NOMO-1 treated with DMSO at 0.1 percent for 48 hours (cell line): ENCODE results near the gene RTL5.
"Not testable (repeated sequence)": the region's sequence is repeated elsewhere in the genome, so short reads cannot be mapped to it uniquely, and the experiment has no call there.

ENCODE experiments used
- DNase-seq: peaks from one replicate; lab custom pipeline; 2025; ENCODE audit not compliant: unreplicated experiment; lab: John Stamatoyannopoulos, UW

Gene RTL5

DNA sequence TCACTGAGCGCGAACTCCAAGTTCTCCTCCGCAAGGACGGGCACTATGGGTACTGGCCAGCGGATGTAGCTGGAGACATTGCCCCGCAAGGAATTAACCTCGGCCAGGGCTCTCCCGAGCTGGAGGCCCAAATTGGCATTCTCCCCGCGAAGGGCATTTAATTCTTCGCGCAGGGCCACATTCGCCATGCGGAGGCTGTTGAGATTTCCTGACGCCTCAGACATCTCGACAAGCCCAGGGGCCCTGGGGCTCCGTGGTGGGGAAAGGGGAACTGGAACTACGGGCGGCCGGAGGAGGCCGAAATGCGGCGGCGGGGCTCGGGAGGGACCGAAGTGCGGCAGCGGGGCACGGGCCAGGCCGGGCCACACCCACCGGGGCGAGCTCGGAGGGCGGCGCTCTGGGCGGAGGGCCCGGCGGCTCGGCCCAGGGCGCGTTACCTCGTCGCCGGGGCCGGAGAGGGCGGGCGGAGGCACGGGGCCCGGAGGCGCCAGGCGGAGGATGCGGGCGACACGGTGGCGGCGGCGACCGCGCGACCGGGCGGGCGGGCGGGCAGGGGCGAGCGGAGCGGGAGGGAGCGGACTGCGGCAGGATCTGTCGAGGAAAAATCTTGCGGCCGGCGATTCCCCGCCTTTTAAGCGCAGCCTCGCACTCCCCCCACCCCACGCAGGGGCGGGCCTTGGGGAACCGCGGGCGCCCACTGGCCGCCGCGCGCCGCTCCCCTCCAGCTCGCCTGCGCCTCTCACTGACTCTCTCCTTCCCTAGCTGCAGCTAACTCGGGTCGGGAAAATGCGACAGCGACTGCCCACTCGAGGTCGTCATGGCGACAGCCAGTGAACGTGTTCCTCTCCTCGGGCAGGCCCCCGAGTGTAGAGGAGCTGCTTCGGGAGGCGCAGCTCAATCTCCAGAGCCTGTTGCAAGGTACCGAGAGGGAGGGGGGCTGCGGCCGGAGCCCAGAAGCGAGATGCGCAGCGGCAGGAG is at the start of gene RTL5:
Gene RTL5, minus strand, starts transcription at position 599 of the 978 bp plus-strand sequence.
- no peak for DNase-seq

DNA sequence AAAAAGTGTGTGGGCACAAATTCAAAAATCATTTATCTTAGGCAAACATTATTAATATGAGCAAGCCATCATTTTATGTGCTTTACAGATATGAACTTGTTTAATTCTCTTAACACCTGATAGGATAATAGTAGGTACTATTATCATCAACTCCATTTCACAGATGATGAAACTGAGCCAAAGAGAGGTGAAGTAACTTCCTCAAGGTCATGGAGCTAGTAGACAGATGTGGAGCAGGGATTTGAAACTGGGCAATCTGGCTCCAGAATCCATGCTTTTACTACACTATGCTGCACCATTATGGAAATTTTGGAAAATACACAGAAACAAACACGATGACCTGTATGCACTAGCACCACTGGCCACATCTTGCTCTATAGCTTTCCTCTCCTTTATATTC is 48.8 kb upstream of the RTL5 start:
- DNase-seq, result no peak

GRCh38 chrX:72176981-72177380 is 45.3 kb upstream of the RTL5 start:
- no peak for DNase-seq

DNA sequence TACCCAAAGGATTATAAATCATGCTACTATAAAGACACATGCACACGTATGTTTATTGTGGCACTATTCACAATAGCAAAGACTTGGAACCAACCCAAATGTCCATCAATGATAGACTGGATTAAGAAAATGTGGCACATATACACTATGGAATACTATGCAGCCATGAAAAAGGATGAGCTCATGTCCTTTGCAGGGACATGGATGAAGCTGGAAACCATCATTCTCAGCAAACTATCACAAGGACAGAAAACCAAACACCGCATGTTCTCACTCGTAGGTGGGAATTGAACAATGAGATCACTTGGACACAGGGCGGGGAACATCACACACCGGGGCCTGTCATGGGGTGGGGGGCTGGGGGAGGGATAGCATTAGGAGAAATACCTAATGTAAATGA is 44.6 kb upstream of the RTL5 start:
- DNase-seq, result not testable (repeated sequence)

GRCh38 chrX:72169008-72169728 is 37.5 kb upstream of the RTL5 start:
- no peak for DNase-seq

- no peak for DNase-seq
Measured at GRCh38 chrX:72165551-72165950, 33.8 kb upstream of the RTL5 start.

- no peak for DNase-seq
Measured at GRCh38 chrX:72159769-72160168, 28.1 kb upstream of the RTL5 start.

- DNase-seq, result no peak
Measured at GRCh38 chrX:72158773-72159172, 27.1 kb upstream of the RTL5 start.

GRCh38 chrX:72146527-72146926 is 14.8 kb upstream of the RTL5 start:
- no peak for DNase-seq

DNA sequence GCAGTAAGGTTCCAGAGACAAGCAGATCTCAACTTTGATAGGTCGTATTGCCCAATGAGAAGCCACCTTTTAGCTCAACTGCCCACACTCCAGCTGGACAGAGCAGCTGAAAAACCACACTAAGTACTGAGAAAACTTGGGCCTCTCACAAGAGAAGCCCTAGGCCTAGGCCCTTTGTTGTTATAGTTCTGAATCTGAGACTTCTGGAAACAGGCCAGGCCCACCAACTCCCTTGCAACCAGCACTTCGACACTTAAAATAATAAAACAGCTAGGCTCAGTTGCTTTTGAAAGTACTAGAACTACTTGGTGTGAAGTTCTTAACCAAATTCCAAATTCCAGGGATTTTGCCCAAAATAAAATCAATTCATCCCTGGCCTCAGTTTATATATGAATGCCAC is 13.5 kb upstream of the RTL5 start:
- DNase-seq, result no peak

- DNase-seq, result no peak
Measured at GRCh38 chrX:72143609-72143907, 11.8 kb upstream of the RTL5 start.

DNA sequence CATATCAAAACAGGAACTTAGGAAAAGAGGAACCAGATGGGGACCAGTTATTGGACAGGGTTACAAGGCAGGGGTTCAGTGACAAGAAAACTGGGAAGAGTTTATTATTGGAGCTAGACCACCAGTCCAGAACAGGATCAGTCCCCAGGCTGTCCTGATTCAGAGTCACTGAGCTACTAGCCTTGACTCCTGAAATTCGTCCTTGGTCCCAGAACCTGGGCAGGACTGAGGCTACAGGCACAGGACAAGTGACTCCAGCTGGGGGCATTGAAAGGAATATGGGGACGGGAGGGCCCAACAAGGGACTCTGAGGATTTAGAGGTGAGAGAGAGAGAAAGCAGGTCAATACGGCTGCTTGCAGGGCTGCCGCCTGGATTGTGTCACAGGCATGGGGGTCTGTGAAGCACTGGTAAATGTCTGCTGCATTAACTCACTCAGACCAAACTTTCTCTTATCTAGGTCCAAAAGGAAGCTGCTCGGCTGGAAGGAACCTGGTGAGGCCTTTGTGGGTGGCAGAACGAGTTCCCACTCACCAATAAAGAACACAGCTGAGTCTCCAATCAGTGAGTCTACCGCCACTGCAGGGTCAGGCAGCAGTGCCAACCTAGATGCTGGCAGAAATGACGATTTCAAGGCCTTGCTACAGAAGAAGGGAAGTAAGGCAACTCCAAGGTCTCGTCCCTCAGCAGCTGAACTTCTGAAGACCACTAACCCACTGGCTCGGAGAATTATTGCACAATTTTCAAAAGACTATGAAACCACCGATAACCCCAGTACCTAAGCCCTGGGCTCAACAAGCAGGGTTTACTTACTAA is 11.3 kb upstream of the RTL5 start:
- DNase-seq, result no peak

DNA sequence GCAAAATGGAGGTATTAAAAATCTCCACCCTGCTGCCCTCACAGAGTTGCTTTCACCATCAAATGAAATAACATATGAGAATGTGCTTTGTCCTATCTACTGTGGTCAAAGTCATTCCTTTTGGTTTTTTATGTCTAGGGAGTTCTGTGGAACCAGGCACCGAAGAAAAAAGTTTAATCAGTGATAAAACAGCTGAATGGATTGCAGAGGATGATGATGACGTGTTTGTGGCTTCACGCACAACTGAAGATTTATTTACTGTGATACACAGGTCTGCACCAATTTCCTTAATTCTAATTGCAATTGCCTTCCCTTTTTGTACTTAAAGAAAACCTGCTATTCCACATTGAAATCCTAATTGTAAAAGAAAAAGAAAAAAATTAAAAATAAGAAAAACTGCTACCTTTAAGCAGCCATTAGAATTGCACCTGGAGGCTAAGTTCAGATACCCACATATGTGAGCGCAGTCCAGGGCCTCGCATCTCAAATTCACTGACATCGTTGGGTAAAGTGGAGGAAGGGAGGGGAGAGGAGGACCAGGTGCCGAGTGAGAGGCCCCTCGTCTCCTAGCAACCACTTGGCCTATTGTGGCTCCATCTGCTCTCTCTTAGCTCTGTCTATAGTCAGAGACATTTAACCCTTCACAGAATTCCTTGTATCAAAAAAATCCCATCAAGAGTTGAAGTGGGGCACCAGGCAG is 10.5 kb upstream of the RTL5 start:
- DNase-seq, result peak; percentile 12

- DNase-seq, result no peak
Measured at GRCh38 chrX:72141372-72142004, 9.8 kb upstream of the RTL5 start.

DNA sequence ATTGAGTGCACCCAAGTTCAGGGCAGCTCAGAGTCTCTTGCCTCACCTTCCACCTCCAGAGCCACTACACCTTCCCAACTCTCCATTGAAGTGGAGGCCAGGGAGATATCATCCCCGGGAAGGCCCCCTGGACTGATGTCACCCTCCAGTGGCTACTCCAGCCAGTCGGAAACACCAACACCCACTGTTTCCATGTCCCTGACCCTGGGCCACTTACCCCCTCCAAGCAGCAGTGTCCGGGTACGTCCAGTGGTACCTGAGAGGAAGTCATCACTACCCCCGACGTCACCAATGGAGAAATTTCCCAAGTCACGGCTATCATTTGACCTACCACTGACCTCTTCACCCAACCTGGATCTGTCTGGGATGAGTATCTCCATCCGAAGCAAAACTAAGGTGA is 7.8 kb upstream of the RTL5 start:
- no peak for DNase-seq

- no peak for DNase-seq
Measured at GRCh38 chrX:72137846-72138495, 6.3 kb upstream of the RTL5 start.

GRCh38 chrX:72133851-72134546 is 2.3 kb upstream of the RTL5 start:
- no peak for DNase-seq

DNA sequence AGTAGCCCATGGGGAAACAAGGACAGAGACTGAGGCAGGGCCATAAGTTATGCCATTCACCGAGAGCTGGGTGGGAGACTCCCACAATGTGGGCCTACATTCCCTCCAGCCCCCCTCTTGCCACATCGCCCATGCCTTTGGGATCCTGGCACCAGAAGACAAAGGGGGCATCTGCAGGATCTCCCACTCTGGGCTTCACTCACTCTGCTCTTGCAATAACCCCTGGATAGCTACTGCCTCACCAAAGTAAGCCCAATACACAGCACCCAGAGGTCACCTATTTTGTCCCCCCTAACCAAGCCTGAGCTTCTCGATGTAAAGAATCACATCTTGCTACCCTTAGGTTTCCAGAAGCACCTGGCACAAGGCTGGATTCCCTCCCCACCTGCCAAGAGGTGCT is 741 bp upstream of the RTL5 start:
- no peak for DNase-seq

DNA sequence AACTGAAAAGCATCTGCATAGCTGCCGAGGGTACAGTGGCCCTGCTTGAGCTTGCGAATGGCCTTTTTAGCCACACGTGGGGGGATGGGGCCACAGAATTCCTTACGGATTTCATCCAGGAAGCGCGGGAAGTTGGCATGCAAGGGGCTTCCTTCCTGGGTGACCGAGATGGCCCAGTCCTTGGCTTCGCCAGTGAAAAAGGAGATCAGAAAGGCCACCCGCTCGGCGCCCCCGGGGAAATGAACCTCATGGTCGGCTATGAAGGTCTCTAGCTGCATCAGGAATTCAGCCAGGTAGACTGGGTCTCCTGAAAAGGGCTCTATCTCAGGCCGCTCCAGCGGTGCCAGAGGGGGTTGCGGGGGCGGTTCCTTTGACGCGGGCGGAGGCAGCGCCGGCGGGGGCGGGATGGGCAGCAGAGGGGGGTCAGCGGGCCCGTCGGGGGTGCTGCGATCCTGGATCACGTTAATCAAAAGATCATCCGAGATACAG is 909 bp downstream of the RTL5 start:
- DNase-seq, result no peak
